ENCODE results near the gene ITPR2. TPM values are rescaled to one million over a fixed set of nuclear protein-coding genes. Genes with fewer than 3 reads are reported as not detected.

The ITPR2 gene
- polyA plus RNA-seq, 1 of the 3 experiments (the other 2 are of a cell fraction), result 2.3 TPM

DNA sequence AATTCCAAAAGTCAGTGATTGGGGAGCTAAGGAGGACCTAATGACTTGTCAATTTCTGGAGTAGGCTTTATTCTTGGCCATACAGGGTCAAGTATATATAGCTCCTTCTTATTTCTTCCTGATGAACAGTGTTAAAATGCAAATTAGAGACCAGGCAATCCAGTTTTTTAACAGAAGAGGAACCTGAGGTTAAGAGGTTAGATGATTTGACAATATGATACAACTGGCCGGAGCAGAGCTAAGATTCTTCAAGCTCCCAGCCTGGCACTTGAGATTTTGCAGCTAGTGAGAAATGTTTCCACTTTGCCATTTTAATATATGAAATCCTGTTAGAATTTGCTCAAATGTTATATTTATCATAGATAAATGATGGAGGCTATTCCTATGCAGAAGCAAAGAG lies 433.6 kb downstream of the ITPR2 start (continued):
- TF ChIP-seq, protein P1, sequence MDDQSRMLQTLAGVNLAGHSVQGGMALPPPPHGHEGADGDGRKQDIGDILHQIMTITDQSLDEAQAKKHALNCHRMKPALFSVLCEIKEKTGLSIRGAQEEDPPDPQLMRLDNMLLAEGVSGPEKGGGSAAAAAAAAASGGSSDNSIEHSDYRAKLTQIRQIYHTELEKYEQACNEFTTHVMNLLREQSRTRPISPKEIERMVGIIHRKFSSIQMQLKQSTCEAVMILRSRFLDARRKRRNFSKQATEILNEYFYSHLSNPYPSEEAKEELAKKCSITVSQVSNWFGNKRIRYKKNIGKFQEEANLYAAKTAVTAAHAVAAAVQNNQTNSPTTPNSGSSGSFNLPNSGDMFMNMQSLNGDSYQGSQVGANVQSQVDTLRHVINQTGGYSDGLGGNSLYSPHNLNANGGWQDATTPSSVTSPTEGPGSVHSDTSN (IDR thresholded peaks at IDR 0.05), result no peak
- TF ChIP-seq RAD21 (IDR thresholded peaks at IDR 0.05; ENCODE audit: low read length), result no peak

DNA sequence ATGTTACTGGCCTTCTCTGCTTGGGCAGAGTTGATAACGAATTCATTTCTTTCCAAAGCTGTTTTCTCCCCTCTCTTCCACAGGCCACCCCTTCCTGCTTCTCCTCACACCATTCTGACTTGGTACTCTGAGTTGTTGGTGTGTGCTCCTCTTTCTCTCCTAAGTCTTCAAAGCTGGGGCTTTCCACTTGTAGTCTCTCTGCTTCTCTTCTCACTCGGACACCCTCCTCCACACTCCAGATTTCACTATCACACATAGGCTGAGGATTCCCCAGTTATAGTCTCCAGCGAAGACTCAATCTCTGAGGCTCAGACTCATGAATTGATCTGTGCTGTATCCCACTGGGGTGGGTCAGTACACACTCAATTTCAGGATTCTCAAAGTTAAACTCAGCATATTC lies 436.6 kb downstream of the ITPR2 start:
- no peaks in the 10 kb centered on the region for H3K9me3 ChIP-seq
- POLR2A ChIA-PET, result no interaction called here

DNA sequence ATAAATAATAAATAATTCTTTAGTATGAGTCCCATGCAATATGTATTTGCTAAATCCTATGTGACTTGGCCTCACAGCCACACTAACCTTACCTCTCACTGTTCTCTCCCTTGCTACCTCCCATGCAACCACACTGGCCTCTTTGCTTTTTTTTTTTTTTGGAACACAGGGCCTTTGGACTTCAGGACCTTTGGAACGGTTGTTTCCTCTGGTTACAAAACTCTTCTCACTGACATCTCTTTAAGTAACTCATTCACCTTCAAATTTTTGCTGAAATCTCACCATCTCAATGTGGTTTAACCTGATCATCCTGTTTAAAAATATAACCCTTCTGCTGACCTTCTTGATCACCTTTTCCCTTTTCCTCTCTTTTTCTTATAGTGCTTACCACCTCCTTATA lies 443.7 kb downstream of the ITPR2 start:
- Histone ChIP-seq H3K27ac (ENCODE audit: low read depth in 2 of 2, low read length in 1 of 2) (no peak overlapping the region), H2AFZ (ENCODE audit: low read depth) (no peak overlapping the region), H3K9me2 (no peaks in the 10 kb centered on the region), H3K9ac (no peak overlapping the region), H3K4me2 (no peak overlapping the region), H3K27me3 (ENCODE audit: insufficient read depth) (no peaks in the 10 kb centered on the region), H3K4me1 (ENCODE audit: control insufficient read depth in 1 of 2, insufficient read depth in 2 of 2, low read depth in 1 of 2, low read length in 1 of 2) (no peaks in the 10 kb centered on the region), H3K36me3 (replicated peaks in 1 of 2; ENCODE audit: control insufficient read depth in 1 of 2, insufficient read depth in 2 of 2, low read length in 1 of 2) (peaks cover 0 to 10% of the 10 kb centered on the region in 2 experiments), H3K9me3 (no peaks in the 10 kb centered on the region), H3K4me3 (ENCODE audit: low read depth in 2 of 2, low read length in 1 of 2) (no peak overlapping the region), H3F3A (replicated peaks; ENCODE audit: insufficient read depth) (no peaks in the 10 kb centered on the region), H4K20me1 (ENCODE audit: insufficient read depth) (no peaks in the 10 kb centered on the region), H3K79me2 (ENCODE audit: insufficient read depth) (no peaks in the 10 kb centered on the region)
- 75% methylated on average over 1 of the region's 1 CpG for WGBS (ENCODE audit: low lambda C conversion rate)
- POLR2A ChIA-PET, result no interaction called here
- DNase-seq, result no peak
- CTCF ChIA-PET, result no interaction called here
- TF ChIP-seq SIN3A (IDR thresholded peaks at IDR 0.05; ENCODE audit: borderline replicate concordance, low read depth, low read length) (no peak), MXI1 (IDR thresholded peaks at IDR 0.05; ENCODE audit: low read depth, low read length) (no peak), NRF1 (IDR thresholded peaks at IDR 0.05; ENCODE audit: low read depth, low read length) (no peak), FOXM1 (IDR thresholded peaks at IDR 0.05; ENCODE audit: low read depth) (no peak), JUND (IDR thresholded peaks at IDR 0.05) (no peak), NFIC (IDR thresholded peaks at IDR 0.05; ENCODE audit: borderline replicate concordance) (no peak), FOXJ3 (CRISPR knock-in tag; IDR thresholded peaks at IDR 0.05) (no peak), MEF2A (IDR thresholded peaks at IDR 0.05; ENCODE audit: borderline replicate concordance, low read depth) (no peak), FOSL2 (IDR thresholded peaks at IDR 0.05; ENCODE audit: borderline replicate concordance, low read depth) (no peak)
- TF ChIP-seq, protein P2, sequence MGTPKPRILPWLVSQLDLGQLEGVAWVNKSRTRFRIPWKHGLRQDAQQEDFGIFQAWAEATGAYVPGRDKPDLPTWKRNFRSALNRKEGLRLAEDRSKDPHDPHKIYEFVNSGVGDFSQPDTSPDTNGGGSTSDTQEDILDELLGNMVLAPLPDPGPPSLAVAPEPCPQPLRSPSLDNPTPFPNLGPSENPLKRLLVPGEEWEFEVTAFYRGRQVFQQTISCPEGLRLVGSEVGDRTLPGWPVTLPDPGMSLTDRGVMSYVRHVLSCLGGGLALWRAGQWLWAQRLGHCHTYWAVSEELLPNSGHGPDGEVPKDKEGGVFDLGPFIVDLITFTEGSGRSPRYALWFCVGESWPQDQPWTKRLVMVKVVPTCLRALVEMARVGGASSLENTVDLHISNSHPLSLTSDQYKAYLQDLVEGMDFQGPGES (IDR thresholded peaks at IDR 0.05; ENCODE audit: low read depth, low read length), result no peak
- TF ChIP-seq, protein P3, sequence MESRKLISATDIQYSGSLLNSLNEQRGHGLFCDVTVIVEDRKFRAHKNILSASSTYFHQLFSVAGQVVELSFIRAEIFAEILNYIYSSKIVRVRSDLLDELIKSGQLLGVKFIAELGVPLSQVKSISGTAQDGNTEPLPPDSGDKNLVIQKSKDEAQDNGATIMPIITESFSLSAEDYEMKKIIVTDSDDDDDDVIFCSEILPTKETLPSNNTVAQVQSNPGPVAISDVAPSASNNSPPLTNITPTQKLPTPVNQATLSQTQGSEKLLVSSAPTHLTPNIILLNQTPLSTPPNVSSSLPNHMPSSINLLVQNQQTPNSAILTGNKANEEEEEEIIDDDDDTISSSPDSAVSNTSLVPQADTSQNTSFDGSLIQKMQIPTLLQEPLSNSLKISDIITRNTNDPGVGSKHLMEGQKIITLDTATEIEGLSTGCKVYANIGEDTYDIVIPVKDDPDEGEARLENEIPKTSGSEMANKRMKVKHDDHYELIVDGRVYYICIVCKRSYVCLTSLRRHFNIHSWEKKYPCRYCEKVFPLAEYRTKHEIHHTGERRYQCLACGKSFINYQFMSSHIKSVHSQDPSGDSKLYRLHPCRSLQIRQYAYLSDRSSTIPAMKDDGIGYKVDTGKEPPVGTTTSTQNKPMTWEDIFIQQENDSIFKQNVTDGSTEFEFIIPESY (IDR thresholded peaks at IDR 0.05; ENCODE audit: borderline replicate concordance, low read depth), result no peak
- TF ChIP-seq, protein P4, sequence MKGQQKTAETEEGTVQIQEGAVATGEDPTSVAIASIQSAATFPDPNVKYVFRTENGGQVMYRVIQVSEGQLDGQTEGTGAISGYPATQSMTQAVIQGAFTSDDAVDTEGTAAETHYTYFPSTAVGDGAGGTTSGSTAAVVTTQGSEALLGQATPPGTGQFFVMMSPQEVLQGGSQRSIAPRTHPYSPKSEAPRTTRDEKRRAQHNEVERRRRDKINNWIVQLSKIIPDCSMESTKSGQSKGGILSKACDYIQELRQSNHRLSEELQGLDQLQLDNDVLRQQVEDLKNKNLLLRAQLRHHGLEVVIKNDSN (IDR thresholded peaks at IDR 0.05; ENCODE audit: borderline replicate concordance, low read depth), result no peak

More for the DNA sequence above, 436.6 kb downstream of the ITPR2 start:
- Histone ChIP-seq H3K9ac (no peak overlapping the region), H3K27me3 (ENCODE audit: insufficient read depth) (no peaks in the 10 kb centered on the region), H4K20me1 (ENCODE audit: insufficient read depth) (no peaks in the 10 kb centered on the region), H3F3A (replicated peaks; ENCODE audit: insufficient read depth) (no peaks in the 10 kb centered on the region), H3K4me2 (no peak overlapping the region), H2AFZ (ENCODE audit: low read depth) (no peak overlapping the region), H3K27ac (ENCODE audit: low read depth in 2 of 2, low read length in 1 of 2) (no peak overlapping the region), H3K9me2 (no peaks in the 10 kb centered on the region), H3K4me3 (ENCODE audit: low read depth in 2 of 2, low read length in 1 of 2) (no peak overlapping the region), H3K4me1 (ENCODE audit: control insufficient read depth in 1 of 2, insufficient read depth in 2 of 2, low read depth in 1 of 2, low read length in 1 of 2) (no peaks in the 10 kb centered on the region), H3K79me2 (ENCODE audit: insufficient read depth) (no peaks in the 10 kb centered on the region), H3K36me3 (replicated peaks in 1 of 2; ENCODE audit: control insufficient read depth in 1 of 2, insufficient read depth in 2 of 2, low read length in 1 of 2) (peaks cover 0 to 11% of the 10 kb centered on the region in 2 experiments)
- TF ChIP-seq, protein P2 (IDR thresholded peaks at IDR 0.05; ENCODE audit: low read depth, low read length), result no peak
- TF ChIP-seq GABPA (IDR thresholded peaks at IDR 0.05; ENCODE audit: low read depth) (no peak), JUND (IDR thresholded peaks at IDR 0.05) (no peak), SMC3 (IDR thresholded peaks at IDR 0.05; ENCODE audit: low read depth, low read length) (no peak)
- CTCF ChIA-PET, result interaction anchor here (1.0 kb wide), 1 partner anchor 617 kb away, joined by 3 read pairs; the partner anchor contains the start of gene TM7SF3
- DNase-seq, result no peak
- 66% methylated on average over 3 of the region's 3 CpGs for WGBS (ENCODE audit: low lambda C conversion rate)
